Cardiac muscle cell (in vitro differentiated cells and primary cell): ENCODE results near the gene MAGOH. TPM values are rescaled to one million over a fixed set of nuclear protein-coding genes. Genes with fewer than 3 reads are reported as not detected.

Experiments
- DNase-seq, 2 donors: peaks; one replicate each; pipeline versions ENCODE4 v3.0.0 to v3.0.0-alpha.2; 2010 to 2017; ENCODE audit warnings: low read depth in 1 of 2, low spot score in 1 of 2
- H3K27ac ChIP-seq: fragments of 200-600 bp; sonication (generic); 2 replicates; pipeline ENCODE4 v1.5.1; 2016
- H3K27me3 ChIP-seq: fragments of 200-600 bp; sonication (generic); 2 replicates; pipeline ENCODE4 v1.6.0; 2016; ENCODE audit warnings: control low read depth
- H3K36me3 ChIP-seq: fragments of 200-600 bp; sonication (generic); 2 replicates; pipeline ENCODE4 v1.5.1; 2016; ENCODE audit warnings: control low read depth
- H3K4me1 ChIP-seq: fragments of 200-600 bp; sonication (generic); 2 replicates; pipeline ENCODE4 v1.8.1; 2017; ENCODE audit warnings: low read depth, mild to moderate bottlenecking, mixed run types
- H3K4me3 ChIP-seq: fragments of 200-600 bp; sonication (generic); 2 replicates; pipeline ENCODE4 v1.5.1; 2016; ENCODE audit warnings: mild to moderate bottlenecking
- H3K9me3 ChIP-seq: fragments of 200-600 bp; sonication (generic); 2 replicates; pipeline ENCODE4 v1.5.1; 2017; ENCODE audit warnings: low read depth, mild to moderate bottlenecking, control low read depth
- CTCF ChIP-seq: IDR thresholded peaks from 2 replicates; pipeline ENCODE4 v1.5.1; 2012; ENCODE audit warnings: low read depth, mild to moderate bottlenecking, low read length
- polyA plus RNA-seq: library from polyadenylated mRNA; unstranded; fragments of >200 nt; fragmentation: Nextera tagmentation; extraction: Ambion mirVana; gene quantifications from 2 replicates; pipeline ENCODE4 v1.2.1, GENCODE V29; 2016
- total RNA-seq: library from RNA; depleted of rRNA; stranded (reverse); fragments of >200 nt; gene quantifications from 2 replicates; pipeline ENCODE4 v1.2.3, GENCODE V29; 2016

Gene MAGOH
- total and polyA plus RNA-seq, 2 experiments from 2014 or later = 24.6 to 36.6 TPM

GRCh38 chr1:53276902-53277281, 38.6 kb upstream of the MAGOH start:
- Histone ChIP-seq H3K27me3 (no peaks in the 10 kb centered on the region), H3K4me3 (no peak overlapping the region), H3K4me1 (no peaks in the 10 kb centered on the region), H3K27ac (no peak overlapping the region), H3K36me3 (no peaks in the 10 kb centered on the region), H3K9me3 (no peaks in the 10 kb centered on the region)
- no peak for TF ChIP-seq CTCF
- DNase-seq = no peak

- Histone ChIP-seq H3K4me3 (no peak overlapping the region), H3K4me1 (no peaks in the 10 kb centered on the region), H3K27ac (no peak overlapping the region), H3K36me3 (no peaks in the 10 kb centered on the region), H3K9me3 (no peaks in the 10 kb centered on the region), H3K27me3 (no peaks in the 10 kb centered on the region)
- no peak for DNase-seq
- TF ChIP-seq CTCF = no peak
These were observed 38.0 kb upstream of the MAGOH start for GRCh38 chr1:53276153-53276901.

- DNase-seq = no peak
- Histone ChIP-seq H3K4me1 (no peaks in the 10 kb centered on the region), H3K27ac (no peak overlapping the region), H3K4me3 (no peak overlapping the region), H3K9me3 (no peaks in the 10 kb centered on the region), H3K27me3 (no peaks in the 10 kb centered on the region), H3K36me3 (no peaks in the 10 kb centered on the region)
- no peak for TF ChIP-seq CTCF
These were observed 37.2 kb upstream of the MAGOH start for GRCh38 chr1:53275566-53275965.

GRCh38 chr1:53274541-53275185, 36.3 kb upstream of the MAGOH start:
- no peaks in the 10 kb centered on the region for H3K27me3 ChIP-seq
- no peak overlapping the region for H3K4me3 ChIP-seq
- H3K4me1 ChIP-seq = no peaks in the 10 kb centered on the region
- H3K27ac ChIP-seq = no peak overlapping the region
- no peaks in the 10 kb centered on the region for H3K9me3 ChIP-seq
- no peak for TF ChIP-seq CTCF
- H3K36me3 ChIP-seq = no peaks in the 10 kb centered on the region
- DNase-seq = no peak

GRCh38 chr1:53274026-53274425, 35.7 kb upstream of the MAGOH start:
- H3K27ac ChIP-seq = no peak overlapping the region
- no peak for TF ChIP-seq CTCF
- DNase-seq = no peak
- H3K36me3 ChIP-seq = no peaks in the 10 kb centered on the region
- H3K27me3 ChIP-seq = no peaks in the 10 kb centered on the region
- no peak overlapping the region for H3K4me3 ChIP-seq
- H3K9me3 ChIP-seq = no peaks in the 10 kb centered on the region
- H3K4me1 ChIP-seq = no peaks in the 10 kb centered on the region
